Measurements from ENCODE around the gene CFL1. TPM values are rescaled to one million over a fixed set of nuclear protein-coding genes. Genes with fewer than 3 reads are reported as not detected.

The CFL1 gene
- total and polyA plus RNA-seq, 2 of the 4 experiments (the other 2 are of a cell fraction) = 960 to 2,231 TPM

DNA sequence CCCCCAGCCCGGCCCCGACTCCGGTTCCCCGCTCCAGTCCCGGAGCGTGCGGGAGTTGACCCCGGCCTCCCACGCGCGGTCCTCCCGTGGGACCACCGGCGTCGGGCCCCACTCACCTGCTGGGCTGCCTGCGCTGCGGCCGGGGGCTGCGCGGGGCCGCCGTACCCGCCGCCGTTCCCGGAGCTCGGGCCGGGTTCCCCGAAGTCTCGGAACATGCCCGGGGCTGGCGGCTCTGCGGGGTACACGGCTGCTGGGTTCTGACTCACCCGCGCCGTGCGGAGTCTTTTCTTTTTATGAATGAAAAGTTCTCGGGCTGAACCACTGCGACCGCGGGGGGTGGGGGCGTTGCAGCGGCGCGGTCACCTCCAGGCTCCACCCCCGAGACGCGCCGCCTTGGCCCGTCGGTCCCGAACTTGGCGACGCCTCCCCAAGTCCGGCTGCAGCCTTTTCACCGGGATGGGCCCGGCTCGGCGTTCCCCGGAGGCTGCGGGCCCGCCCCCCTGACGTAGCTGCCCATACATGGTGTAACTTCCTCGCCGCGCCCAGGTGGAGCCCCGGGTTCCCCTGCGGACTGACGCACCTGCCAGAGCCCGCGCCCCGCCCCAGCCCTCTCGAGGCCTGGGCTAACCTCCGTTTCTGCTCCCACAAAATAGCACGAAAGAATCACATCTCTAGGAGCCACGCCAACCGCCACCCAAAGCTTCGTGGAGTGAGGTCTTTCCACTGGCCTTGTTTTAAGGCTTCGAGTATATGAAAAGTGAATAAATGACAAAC lies 42.3 kb upstream of the CFL1 start, which contains the start of gene FOSL1:
Gene FOSL1 (minus strand): TSS at position 264 of the 774 bp plus-strand sequence. CDS start 49 bp downstream, at position 215.
- H3K4ac ChIP-seq (ENCODE audit: low read depth, low read length) = peak within 1 kb of the TSS; percentile 99
- H4K91ac ChIP-seq (ENCODE audit: insufficient read depth, low read depth, low read length) = peak within 1 kb of the TSS; percentile 97
- intact Hi-C loops (cut with micrococcal nuclease) (loop anchor here (2.0 kb wide), 1 partner anchor 14 kb away; no protein-coding TSS in a partner anchor), dilution Hi-C loops (cut with HindIII; ENCODE audit: low sequenced_read_pairs, unreplicated experiment) (no loop called here), in situ Hi-C loops (cut with MboI; ENCODE audit: low sequenced_read_pairs) (no loop called here)
- H3K4me3 ChIP-seq (ENCODE audit: insufficient read depth, low read depth, low read length) = peak within 1 kb of the TSS; percentile 98
- no peaks in the 10 kb centered on the region for H3K9me3 ChIP-seq (ENCODE audit: control insufficient read depth, insufficient read depth, low read length)
- ChIA-PET POLR2A (ENCODE audit: unreplicated experiment) (interaction anchor here (0.6 to 2.9 kb wide), 7 partner anchors 9 to 34 kb away, joined by 3 to 17 read pairs (median 3); partner anchors contain the start of gene FIBP), CTCF (interaction anchor here (0.6 to 1.1 kb wide), 2 partner anchors 12 to 257 kb away, joined by 3 to 4 read pairs; partner anchors contain the start of gene FIBP)
- peak within 1 kb of the TSS; percentile 100 for H2BK120ac ChIP-seq (ENCODE audit: low read depth, low read length)
- peak within 1 kb of the TSS; percentile 100 for H2BK5ac ChIP-seq (ENCODE audit: low read depth, low read length, poor library complexity, severe bottlenecking)
- H3K27ac ChIP-seq (ENCODE audit: insufficient read depth, low read length) = peak within 1 kb of the TSS; percentile 100
- DNase-seq = peak; percentile 97
- H3K4me1 ChIP-seq (ENCODE audit: control insufficient read depth, insufficient read depth, low read length) = peaks cover 38% of the 10 kb centered on the region
- H3K18ac ChIP-seq (ENCODE audit: low read depth, low read length) = peak within 1 kb of the TSS; percentile 96
- no TSS peak for BruUV-seq (replicated peaks)
- TF ChIP-seq MXI1 (IDR thresholded peaks at IDR 0.05; ENCODE audit: borderline replicate concordance, low read depth, low read length) = no peak; the same call in 1 of the 2 replicates
- peak; percentile 72; the same call in 1 of the 2 replicates for TF ChIP-seq CHD1 (IDR thresholded peaks at IDR 0.05; ENCODE audit: low read depth, low read length)
- TF ChIP-seq POLR2A (IDR thresholded peaks at IDR 0.05; ENCODE audit: low read depth, low read length) = peak; percentile 99
- peak; percentile 64; the same call in 1 of the 2 replicates for TF ChIP-seq FOS (IDR thresholded peaks at IDR 0.05; ENCODE audit: low read depth, low read length)
- peak; percentile 92; the same call in 1 of the 2 replicates for TF ChIP-seq MAZ (IDR thresholded peaks at IDR 0.05; ENCODE audit: borderline replicate concordance, low read depth, low read length)
- TF ChIP-seq MAFK (IDR thresholded peaks at IDR 0.05; ENCODE audit: low read depth, low read length) = no peak
- 0 out of 2 replicates have a peak, but pooled peaks have one; percentile 1 for TF ChIP-seq RAD21 (IDR thresholded peaks at IDR 0.05; ENCODE audit: low read length)
- TF ChIP-seq, protein P1, sequence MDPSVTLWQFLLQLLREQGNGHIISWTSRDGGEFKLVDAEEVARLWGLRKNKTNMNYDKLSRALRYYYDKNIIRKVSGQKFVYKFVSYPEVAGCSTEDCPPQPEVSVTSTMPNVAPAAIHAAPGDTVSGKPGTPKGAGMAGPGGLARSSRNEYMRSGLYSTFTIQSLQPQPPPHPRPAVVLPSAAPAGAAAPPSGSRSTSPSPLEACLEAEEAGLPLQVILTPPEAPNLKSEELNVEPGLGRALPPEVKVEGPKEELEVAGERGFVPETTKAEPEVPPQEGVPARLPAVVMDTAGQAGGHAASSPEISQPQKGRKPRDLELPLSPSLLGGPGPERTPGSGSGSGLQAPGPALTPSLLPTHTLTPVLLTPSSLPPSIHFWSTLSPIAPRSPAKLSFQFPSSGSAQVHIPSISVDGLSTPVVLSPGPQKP (IDR thresholded peaks at IDR 0.05; ENCODE audit: borderline replicate concordance, low read depth, low read length) = no peak
- TF ChIP-seq, protein P2, sequence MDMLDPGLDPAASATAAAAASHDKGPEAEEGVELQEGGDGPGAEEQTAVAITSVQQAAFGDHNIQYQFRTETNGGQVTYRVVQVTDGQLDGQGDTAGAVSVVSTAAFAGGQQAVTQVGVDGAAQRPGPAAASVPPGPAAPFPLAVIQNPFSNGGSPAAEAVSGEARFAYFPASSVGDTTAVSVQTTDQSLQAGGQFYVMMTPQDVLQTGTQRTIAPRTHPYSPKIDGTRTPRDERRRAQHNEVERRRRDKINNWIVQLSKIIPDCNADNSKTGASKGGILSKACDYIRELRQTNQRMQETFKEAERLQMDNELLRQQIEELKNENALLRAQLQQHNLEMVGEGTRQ (IDR thresholded peaks at IDR 0.05; ENCODE audit: low read depth, low read length) = 0 out of 2 replicates have a peak, but pooled peaks have one; percentile 3
- peak; percentile 40; the same call in 1 of the 2 replicates for TF ChIP-seq CEBPB (IDR thresholded peaks at IDR 0.05; ENCODE audit: low read depth, low read length)
- no peak for TF ChIP-seq RCOR1 (IDR thresholded peaks at IDR 0.05; ENCODE audit: insufficient replicate concordance, low read length)
- TF ChIP-seq BHLHE40 (IDR thresholded peaks at IDR 0.05; ENCODE audit: low read depth, low read length) = peak; percentile 94
- peaks cover 43% of the 10 kb centered on the region for H4K20me1 ChIP-seq (ENCODE audit: insufficient read depth, low read length)
- H2AK5ac ChIP-seq (ENCODE audit: low read depth, low read length) = peak within 1 kb of the TSS; percentile 99
- H3K56ac ChIP-seq (ENCODE audit: extremely low read depth, insufficient read depth, low read length) = peak within 1 kb of the TSS; percentile 99
- peak within 1 kb of the TSS; percentile 82 for H4K5ac ChIP-seq (ENCODE audit: low read depth, low read length)
- peak within 1 kb of the TSS; percentile 99 for H3K9ac ChIP-seq (ENCODE audit: low read depth, low read length)
- peaks cover 19% of the 10 kb centered on the region for H3K36me3 ChIP-seq (ENCODE audit: control insufficient read depth, insufficient read depth, low read length)
- H3K9me1 ChIP-seq (ENCODE audit: insufficient read depth, low read length) = peaks cover 21% of the 10 kb centered on the region
- H3K14ac ChIP-seq (replicated peaks; ENCODE audit: low read depth, low read length) = peak within 1 kb of the TSS; percentile 100
- peak within 1 kb of the TSS; percentile 78 for H3K4me2 ChIP-seq (ENCODE audit: low read depth, low read length)
- peak within 1 kb of the TSS; percentile 88 to 93 for H4K8ac ChIP-seq (ENCODE audit: low read depth in 2 of 2, low read length in 2 of 2)
- peaks cover 28 to 45% of the 10 kb centered on the region in 2 experiments for H3K79me1 ChIP-seq (ENCODE audit: low read depth in 1 of 2, low read length in 2 of 2)
- peak within 1 kb of the TSS; percentile 65 for H2BK20ac ChIP-seq (ENCODE audit: low read depth, low read length)
- 0% methylated on average over 35 of the region's 80 CpGs; no CpG with 5 or more reads in 1 of the 2 experiments for WGBS, 2 experiments (ENCODE audit: extremely low coverage in 2 of 2, insufficient read length in 1 of 2)
- H2BK15ac ChIP-seq (ENCODE audit: low read depth, low read length) = peak within 1 kb of the TSS; percentile 99
- H2AFZ ChIP-seq (replicated peaks; ENCODE audit: low read length, poor library complexity) = peak within 1 kb of the TSS; percentile 72
- peak; percentile 78 for ATAC-seq (ENCODE audit: low read depth)
- no peaks in the 10 kb centered on the region for H3K27me3 ChIP-seq (ENCODE audit: control insufficient read depth, insufficient read depth, low read length)
- peak within 1 kb of the TSS; percentile 100 for H3K23ac ChIP-seq (ENCODE audit: low read depth, low read length)
- peak within 1 kb of the TSS; percentile 99 for H2AK9ac ChIP-seq (replicated peaks; ENCODE audit: low read depth, low read length, poor library complexity)
